Activated CD4-positive, alpha-beta memory T cell treated with anti-CD3 and anti-CD28 coated beads, Interleukin-2, amount 10 ng/mL, durations not matched to agents 7 days and 5 days (primary cell): Measurements from ENCODE around the gene HEATR5A. TPM values are rescaled to one million over a fixed set of nuclear protein-coding genes. Genes with fewer than 3 reads are reported as not detected.
"Not testable (repeated sequence)": the region's sequence is repeated elsewhere in the genome, so short reads cannot be mapped to it uniquely, and the experiment has no call there.

Source experiments
- CTCF ChIA-PET: fragments of 350-600 bp; sonication (Branson Sonifier 250); formaldehyde crosslinking; loops from one replicate; lab custom pipeline; 2021; ENCODE audit warnings: antibody characterized with exemption, inconsistent platforms; lab: Charles Lee
- POLR2A ChIA-PET: fragments of 350-600 bp; sonication (Branson Sonifier 250); formaldehyde crosslinking; loops from one replicate; lab custom pipeline; 2021; ENCODE audit warnings: antibody characterized with exemption; lab: Charles Lee
- DNase-seq: peaks from one replicate; pipeline ENCODE4 v3.0.0-alpha.2; 2020
- H3K27ac Mint-ChIP-seq: one replicate; pipeline ENCODE4 v1.8.0; 2021; ENCODE audit warnings: mild to moderate bottlenecking, mixed read lengths
- H3K27me3 Mint-ChIP-seq: one replicate; pipeline ENCODE4 v1.8.0; 2021; ENCODE audit warnings: mixed read lengths
- H3K36me3 Mint-ChIP-seq: one replicate; pipeline ENCODE4 v1.8.0; 2021; ENCODE audit warnings: low read depth, mixed read lengths
- H3K4me1 Mint-ChIP-seq: one replicate; pipeline ENCODE4 v1.8.0; 2021; ENCODE audit warnings: mixed read lengths
- H3K4me3 Mint-ChIP-seq: one replicate; pipeline ENCODE4 v1.8.0; 2021; ENCODE audit warnings: mild to moderate bottlenecking, mixed read lengths
- H3K9me3 Mint-ChIP-seq: one replicate; pipeline ENCODE4 v1.8.0; 2021; ENCODE audit warnings: mixed read lengths
- total RNA-seq, 2 experiments: library from RNA; stranded (reverse); gene quantifications; one replicate each; pipeline ENCODE4 v1.2.3, GENCODE V29; 2021

The HEATR5A gene
- total RNA-seq, 2 experiments from 2014 or later = 9.4 to 12.5 TPM

- no peaks in the 10 kb centered on the region for H3K27me3 Mint-ChIP-seq
- POLR2A ChIA-PET = no interaction called here
- no peaks in the 10 kb centered on the region for H3K9me3 Mint-ChIP-seq
- CTCF ChIA-PET = no interaction called here
- no peak overlapping the region for H3K4me3 Mint-ChIP-seq
- no peak for DNase-seq
- H3K27ac Mint-ChIP-seq = no peak overlapping the region
- H3K4me1 Mint-ChIP-seq = no peaks in the 10 kb centered on the region
- no peaks in the 10 kb centered on the region for H3K36me3 Mint-ChIP-seq
These were observed 169.1 kb downstream of the HEATR5A start for GRCh38 chr14:31251028-31251958.

- Mint-ChIP-seq H3K27ac (no peak overlapping the region), H3K36me3 (no peaks in the 10 kb centered on the region), H3K9me3 (no peaks in the 10 kb centered on the region), H3K4me1 (peaks cover 13% of the 10 kb centered on the region), H3K4me3 (no peak overlapping the region), H3K27me3 (no peaks in the 10 kb centered on the region)
- ChIA-PET CTCF (no interaction called here), POLR2A (no interaction called here)
- DNase-seq = no peak
These were observed 175.7 kb downstream of the HEATR5A start for GRCh38 chr14:31244626-31245025.

- Mint-ChIP-seq H3K36me3 (no peaks in the 10 kb centered on the region), H3K4me1 (peaks cover 15% of the 10 kb centered on the region), H3K27me3 (no peaks in the 10 kb centered on the region), H3K4me3 (no peak overlapping the region), H3K27ac (no peak overlapping the region), H3K9me3 (no peaks in the 10 kb centered on the region)
- DNase-seq = no peak
- ChIA-PET CTCF (no interaction called here), POLR2A (no interaction called here)
These were observed 176.5 kb downstream of the HEATR5A start for GRCh38 chr14:31243860-31244259.

GRCh38 chr14:31242161-31242940 lies 178.0 kb downstream of the HEATR5A start:
- POLR2A ChIA-PET, DNase-seq, H3K27me3 Mint-ChIP-seq, H3K4me3 Mint-ChIP-seq, H3K36me3 Mint-ChIP-seq, H3K27ac Mint-ChIP-seq, H3K9me3 Mint-ChIP-seq: not testable (repeated sequence)
- peaks cover 15% of the 10 kb centered on the region for H3K4me1 Mint-ChIP-seq
- CTCF ChIA-PET = interaction anchor here (0.7 kb wide), 1 partner anchor 11 kb away, joined by 3 read pairs; no protein-coding TSS in a partner anchor

Other genes with a start within 250 kb of the HEATR5A start
- 10 to 100 TPM; 85.1 to 92.3 TPM for gene HECTD1, start 212.8 kb downstream of the HEATR5A start, total RNA-seq
- 10 to 100 TPM; 12.8 to 13.0 TPM for gene DTD2, start 37.0 kb upstream of the HEATR5A start, total RNA-seq
- gene GPR33, start 67.5 kb upstream of the HEATR5A start, total RNA-seq = not detected
- gene NUBPL, start 140.9 kb upstream of the HEATR5A start, total RNA-seq = 1 to 10 TPM; 4.2 to 4.7 TPM